ENCODE results near the gene DDX10.
A peak's percentile ranks its signal among the peaks of the same experiment; 100 is the strongest.

Gene DDX10

DNA sequence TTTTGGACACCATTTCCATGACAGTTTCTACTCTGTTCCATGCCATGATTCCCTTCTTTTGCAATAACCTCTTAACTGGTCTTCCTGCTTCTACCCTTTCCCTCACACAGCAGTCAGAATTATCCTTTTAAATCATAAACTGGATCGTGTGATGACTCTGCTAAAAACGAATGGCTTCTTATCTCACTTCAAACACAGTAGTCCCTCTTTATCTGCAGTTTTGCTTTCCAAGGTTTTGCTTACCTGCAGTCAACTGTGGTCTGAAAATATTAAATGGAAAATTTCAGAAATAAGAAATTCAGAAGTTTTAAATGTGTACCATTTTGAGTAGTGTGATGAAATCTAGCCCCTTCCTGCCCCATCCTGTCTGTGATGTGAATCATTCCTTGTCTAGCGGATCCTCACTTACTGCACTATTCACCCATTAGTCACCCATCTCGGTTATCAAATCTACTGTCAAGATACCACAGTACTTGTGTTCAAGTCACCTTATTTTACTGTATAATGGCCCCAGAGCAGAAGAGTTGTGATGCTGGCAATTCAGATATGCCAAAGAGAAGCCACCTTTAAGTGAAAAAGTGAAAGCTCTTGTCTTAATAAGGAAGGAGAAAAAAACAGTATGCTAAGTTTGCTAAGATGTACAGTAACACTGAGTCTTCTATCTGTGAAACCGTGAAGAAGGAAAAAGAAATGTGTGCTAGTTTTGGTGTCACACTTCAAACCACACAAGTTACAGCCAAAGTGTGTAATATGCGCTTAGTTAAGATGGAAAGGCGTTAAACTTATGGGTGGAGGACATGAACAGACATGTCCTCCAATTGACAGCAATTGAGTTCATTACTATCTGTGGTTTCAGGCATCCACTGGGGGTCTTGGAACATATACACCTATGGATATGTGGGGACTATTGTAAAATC is 283.0 kb downstream of the DDX10 start:
- DNase-seq = no peak

DNA sequence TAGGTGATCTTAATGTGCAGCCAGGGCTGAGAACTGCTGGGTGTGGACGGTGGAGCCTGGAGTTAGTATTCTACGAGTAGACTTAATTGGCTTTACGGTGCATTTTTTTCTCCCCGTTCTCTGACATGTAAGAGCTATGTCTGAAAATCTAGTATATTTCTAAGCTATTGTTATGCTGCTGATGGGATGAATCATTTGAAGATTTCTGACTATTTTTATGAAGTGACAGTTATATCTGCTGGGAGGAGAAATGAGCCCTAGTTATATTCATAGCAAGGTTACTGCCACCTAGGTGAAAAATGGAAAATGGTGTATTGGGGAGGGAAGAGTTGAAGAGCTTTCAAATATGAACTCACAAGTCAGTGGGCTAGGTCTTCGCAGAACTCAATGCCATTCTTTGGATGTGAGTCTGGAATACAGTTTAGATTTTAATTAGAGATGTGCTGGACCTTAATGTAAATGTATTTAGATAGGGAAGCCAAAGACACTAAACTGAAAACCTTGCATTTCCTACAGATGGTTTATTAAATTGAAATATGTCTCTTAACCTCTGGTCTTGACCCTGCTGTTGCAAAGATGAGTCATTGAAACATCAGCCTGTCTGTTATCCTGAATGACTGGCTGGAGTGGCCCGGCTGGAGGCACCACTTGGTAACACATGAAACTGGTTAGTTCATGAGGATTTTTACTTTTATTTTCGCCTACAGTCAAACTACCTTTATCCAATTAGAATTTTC is 293.7 kb downstream of the DDX10 start:
- DNase-seq = peak; percentile 18

DNA sequence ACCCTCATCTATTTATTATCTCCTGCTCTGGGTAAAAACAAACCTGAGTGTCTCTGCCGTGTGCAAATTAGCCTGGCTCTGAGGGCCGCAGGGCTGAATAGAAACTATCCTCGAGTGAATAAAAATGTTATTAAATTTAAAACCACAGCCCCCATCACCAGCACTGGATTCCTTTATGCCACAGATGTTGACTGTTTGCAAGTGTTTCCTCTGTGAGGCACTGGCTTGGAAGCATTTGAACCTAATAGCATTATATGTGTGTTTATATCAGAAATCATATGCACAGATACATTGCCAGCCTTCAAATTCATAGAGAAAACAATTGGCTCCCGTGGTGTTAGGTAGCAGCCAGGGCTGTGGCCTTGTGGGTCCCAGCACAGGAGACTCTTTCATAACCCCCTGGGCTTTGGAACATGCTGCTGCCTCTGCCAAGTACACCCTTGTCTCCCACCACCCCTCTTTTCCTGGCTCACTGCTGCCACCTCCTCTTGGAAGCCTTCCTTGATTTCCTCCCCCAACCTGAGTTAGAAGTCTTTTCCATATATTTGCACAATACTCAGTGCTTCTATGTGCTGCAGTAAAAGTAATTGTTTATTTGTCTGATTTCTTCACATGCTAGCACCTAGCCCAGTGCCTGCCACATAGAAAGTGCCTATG is 294.4 kb downstream of the DDX10 start:
- no peak for DNase-seq

DNA sequence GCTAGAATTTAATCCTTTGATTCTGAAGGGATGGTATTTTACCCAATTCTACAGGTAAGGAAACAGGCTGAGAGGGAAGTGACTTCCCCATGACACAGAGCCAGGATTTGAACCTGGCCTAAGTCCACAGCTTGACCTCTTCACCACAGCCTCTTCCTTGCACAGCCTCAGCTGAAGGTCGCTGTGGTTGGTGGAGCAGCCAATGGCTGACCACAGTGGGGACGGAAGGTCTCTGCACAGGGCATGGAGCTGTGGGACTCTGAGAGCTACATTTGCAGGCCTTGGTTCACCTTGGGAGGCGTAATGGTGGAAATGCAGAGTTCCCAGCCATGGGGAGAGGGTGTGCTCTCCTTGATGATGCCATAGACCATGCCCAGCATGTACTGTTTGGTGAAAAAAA is 295.0 kb downstream of the DDX10 start:
- no peak for DNase-seq

DNA sequence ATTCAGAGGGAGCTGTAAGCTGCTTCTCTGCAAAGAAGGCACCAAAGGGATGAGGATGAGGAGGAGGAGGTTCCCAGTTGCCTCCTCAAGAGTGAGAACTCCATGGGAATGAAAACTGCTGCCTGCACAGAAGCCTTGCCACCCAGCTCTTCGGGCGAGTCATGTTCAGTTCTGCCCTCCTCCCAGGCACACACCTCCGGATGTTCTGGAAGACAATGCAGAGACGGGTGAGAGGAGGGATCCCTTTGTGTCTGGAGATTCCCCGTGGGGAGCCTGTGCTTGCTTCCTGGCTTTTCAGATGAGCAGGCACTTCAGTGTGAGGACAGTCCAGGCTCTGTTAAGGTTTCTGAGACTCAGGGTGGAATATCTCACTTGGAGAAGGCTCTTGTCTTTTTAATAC is 295.6 kb downstream of the DDX10 start:
- DNase-seq = no peak

DNA sequence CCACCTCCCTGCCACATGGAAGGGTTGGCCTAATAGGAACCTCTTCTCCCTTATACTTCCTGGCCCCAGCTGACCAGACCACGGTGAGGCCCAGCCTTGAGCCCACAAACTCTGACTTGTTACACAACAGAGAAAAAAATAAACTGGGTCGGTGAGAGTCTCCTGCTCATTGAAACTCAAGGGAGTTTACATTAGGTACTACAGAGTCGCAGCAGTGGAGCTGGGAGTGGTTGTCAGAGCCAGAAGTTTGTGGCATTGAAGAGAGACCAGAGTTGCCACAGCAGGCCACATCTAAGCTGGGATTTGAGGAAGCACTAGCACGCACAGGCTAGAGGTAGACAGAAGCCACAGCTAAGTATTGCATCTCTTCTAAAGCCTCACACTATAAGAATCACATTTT is 296.2 kb downstream of the DDX10 start:
- DNase-seq = no peak

DNA sequence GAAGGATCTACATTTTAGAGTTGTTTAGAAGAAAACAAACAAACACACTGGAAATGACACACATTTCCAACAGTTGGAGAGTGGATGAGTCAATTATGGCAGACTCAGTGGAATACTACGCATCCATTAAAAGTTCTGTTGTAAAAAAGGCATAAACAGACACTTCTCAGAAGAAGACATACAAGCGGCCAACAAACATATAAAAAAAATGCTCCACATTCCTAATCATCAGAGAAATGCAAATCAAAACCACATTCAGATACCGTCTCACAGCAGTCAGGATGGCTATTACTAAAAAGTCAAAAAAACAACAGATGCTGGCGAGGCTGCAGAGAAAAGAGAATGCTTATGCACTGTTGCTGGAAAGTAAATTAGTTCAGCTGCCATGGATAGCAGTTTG is 298.2 kb downstream of the DDX10 start:
- DNase-seq = no peak

DNA sequence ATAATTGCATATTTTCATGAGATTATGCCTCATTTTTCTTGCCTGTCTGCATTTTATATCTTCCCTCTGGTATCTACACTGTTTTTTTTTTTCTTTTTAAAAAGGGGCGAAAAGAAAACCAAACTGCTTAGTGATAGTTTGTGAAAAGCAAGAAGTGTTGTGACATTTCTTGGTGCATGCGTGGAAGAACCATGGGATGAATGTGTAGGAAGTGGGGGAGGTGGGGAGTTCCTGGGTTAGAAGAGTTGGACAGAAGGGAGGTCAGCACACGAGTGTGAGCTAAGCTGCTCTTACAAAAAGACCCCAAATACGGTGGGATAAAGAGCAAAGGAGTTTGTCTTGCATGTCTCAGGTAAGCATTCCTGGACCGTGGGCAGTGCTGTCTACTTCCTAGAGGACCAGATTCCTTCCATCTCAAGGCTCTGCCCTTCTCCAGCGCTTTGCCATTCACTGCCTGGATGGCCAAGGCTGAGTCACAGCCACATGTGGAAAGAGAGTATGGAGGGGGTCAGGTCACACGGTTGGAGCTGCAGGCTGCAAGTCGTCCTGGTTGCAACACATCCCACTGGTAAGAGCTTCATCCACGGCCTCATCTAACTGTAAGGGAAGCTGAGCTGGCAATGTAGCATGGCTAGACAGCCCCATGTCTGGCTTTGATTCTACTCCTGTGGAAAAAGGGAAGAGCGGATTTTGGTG is 300.6 kb downstream of the DDX10 start:
- DNase-seq = no peak

DNA sequence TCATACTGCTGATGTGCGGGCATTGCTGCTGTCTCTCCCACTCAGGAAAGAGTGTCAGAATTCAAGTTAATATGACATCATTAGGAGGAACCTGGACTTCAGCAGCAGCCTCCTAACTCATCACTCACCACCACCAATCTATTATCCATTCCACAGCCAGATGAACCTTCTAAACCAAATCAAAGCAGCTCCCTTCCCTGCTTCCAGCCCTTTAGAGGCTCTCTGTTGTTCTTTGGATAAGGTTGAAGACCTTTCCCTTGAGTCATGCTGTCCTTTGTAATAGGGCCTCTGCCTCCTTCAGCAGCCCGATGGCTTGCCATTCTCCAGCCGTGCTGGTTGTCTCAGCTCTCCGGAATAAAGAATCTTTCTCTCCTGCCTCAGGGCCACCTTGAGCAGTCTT is 301.3 kb downstream of the DDX10 start:
- no peak for DNase-seq

DNA sequence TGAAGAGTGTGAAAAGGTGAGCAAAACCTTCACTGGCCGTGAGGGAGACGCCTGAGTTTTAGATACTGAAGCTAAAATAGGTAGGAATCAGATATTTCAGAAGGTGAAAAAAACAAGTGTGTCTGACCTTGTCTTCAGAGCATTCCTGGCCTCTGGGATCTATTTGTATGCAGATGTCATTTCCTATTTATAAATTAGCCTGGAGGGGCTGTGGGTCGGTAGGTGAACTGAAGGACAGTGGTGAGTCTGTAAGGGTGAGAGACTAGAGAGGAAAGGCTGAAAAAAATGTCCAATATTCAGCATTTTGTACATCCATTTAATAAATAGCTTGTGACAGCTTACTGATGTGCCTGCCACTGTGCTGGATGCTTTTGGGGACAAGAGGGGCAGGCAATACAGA is 302.1 kb downstream of the DDX10 start:
- DNase-seq = no peak

DNA sequence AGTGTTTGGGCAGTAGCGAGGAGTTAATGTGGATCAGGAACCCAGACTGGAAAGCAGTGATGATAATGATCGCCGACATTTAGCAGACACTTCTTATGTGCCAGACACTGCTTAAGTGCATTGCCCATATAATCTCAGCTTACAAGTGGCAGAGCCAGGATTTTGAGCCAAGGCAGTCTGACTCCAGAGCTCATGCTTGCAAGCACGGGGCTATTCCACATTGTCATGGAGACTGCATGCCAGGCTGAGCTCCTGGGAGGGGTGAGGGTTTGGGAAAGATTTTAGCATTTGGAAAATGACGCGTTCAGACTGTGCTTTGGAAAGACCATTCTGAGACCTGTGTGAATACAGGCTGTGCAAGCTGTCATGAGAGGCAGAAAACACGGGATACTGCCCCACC is 302.7 kb downstream of the DDX10 start:
- peak; percentile 57 for DNase-seq

DNA sequence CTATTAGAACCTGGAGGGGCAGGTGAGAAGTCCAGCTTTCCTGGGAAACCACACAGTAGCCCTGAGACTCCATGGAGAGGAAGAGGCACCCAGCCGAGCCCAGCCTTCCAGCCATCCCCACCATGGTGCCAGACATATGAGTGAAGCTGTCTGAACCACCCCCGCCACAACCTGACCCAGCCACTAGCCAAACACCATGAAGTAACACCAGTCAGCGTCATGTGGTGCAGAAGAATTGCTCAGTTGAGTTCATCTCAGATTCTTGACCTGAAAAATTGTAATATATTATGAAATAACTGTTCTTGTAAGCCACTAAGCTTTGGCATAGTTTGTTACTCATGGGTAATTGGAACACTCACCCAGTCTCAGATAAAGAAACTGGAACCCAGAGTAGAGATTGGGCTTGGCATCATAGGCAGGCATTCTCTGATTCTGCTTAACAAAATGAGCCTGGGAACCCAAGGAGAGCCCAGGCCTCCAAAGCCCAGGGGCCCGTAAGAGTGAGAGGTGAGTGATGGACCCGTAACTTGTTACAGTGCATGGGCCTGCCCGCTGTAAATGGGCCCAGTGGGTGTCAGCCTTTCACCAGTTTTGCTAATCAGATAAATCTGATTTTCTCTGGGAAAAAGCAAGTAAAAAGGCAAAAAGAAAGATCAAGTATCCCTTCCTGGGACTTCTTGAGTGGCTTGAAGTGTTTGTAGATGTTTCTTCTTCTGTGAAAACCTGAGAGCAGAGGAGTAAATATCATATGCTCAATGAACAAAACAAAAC is 305.5 kb downstream of the DDX10 start:
- no peak for DNase-seq

DNA sequence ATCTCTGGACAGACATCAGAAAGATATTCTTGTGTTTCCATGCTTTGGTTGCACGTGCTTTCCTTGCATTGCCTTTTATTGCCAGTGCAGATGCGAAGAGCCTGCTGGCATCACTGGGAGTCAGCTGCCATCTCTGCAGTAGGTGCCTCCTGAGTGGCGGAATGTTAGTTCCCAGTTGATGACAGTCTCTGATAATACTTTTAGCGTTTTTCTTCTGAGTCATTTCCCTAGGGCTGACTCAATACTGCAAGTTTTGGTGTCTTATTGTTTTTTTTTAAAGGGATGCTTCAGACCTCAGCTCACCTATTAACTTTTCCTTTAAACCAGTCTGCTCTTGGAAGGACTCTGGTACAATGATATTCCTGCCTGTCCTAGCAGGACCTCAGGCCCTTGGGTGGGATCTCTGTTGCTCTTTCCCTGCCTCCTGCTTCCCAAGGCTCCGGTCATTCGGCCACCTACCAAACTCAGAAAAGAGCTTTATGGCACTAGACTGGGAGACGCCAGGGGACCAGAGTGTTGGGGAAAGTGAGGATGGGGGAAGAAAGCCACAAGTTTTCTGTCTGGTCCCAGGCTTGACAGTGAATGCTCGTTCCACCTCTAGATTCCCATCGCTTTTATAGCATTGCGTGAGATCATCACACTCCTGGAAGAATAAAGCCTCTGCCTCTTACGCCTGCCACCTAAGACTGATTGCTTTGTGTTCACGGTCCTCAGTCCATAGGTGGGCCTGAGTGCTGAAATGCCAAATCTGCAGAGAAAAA is 308.7 kb downstream of the DDX10 start:
- DNase-seq = no peak

DNA sequence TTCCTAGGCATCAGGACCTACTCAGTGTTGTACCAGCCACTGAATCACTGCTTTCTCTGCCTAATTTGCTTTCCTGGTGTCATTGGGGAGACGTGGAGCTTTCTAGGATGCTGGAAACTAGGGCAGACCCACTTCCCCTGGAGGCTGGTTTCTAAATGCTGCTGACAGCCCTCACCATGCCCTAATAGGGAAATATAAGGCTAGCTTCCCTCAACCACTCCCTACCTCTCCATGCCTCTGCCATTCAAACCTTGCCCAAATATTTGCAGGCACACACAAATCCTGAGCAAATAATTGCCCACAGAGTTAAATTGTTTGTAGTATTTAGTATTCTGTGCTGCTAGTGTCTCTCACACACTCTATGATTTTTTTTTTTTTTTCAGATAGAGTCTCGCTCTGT is 310.2 kb downstream of the DDX10 start:
- no peak for DNase-seq

DNA sequence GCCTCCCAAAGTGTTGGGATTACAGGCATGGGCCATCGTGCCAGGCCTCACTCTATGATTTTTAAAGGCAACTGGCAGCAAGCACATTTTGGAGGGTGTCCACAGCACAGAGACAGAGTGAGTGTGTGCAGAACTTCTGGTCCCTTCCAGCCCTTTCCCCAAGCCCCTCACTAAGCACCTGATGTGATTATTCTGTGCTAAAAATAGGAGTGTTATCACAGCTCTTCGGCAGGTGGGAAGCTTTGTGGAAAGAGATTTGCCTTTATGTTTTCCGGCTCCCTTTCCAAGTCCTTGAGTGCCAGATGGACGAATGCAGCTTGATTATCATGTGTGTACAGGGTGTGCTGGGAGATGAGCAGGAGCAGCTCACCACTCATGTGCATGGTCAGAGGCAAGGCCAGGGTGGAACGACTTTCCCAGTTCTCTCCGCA is 310.8 kb downstream of the DDX10 start:
- DNase-seq = peak; percentile 92

DNA sequence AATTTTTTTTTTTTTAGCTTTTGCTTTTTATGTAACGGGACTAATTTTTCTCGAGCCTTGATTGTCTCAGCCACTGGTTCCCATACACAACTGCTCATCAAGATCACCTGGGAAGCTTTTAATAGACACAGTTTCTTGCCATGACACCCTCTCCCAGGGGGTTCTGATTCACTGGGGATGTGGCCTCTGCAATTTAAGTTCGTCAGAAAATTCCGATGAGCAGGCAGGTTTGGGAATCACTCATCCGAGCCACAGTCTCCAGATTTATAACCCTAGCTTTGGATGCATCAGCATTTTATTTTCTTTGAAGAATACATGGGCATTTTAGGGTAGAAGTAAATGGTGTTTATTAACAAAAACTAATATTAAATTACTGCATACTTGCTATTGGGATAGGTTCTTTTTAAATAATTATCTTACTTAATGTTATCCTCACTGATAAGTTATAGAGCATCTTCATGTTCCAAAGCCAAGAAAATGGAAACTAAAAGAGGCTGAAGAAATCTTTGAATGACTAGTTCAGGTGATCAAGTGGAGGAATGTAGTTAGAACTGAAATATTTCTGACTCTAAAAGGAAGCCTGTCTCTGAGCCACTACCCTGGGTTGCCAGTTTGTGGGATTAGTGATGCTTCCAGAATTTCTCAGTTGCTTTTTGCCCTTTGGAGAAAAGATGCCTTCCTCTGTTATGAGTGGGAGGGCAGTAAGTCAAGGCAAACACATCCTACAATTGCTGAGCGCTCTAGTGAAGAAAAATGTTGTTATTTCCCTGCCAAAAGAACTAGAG is 319.0 kb downstream of the DDX10 start:
- DNase-seq = no peak

DNA sequence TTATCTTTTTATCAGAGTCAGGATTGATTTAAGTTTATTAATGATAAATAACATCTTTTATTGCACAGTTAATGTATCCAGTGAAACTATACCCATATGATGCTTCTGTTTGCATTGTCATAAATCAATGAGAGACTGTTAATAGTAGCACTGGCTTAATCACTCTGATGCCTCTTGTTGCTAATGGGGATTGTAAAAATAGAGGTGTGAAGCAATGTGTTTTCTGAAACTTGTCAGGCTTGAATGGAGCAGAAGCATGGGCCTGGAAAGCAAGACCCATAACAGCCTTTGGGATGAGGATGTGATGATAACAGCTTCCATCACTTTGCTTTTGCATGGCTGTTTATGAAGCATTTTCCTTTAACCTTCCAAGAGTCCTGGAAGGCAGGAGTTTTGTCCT is 319.7 kb downstream of the DDX10 start:
- no peak for DNase-seq

DNA sequence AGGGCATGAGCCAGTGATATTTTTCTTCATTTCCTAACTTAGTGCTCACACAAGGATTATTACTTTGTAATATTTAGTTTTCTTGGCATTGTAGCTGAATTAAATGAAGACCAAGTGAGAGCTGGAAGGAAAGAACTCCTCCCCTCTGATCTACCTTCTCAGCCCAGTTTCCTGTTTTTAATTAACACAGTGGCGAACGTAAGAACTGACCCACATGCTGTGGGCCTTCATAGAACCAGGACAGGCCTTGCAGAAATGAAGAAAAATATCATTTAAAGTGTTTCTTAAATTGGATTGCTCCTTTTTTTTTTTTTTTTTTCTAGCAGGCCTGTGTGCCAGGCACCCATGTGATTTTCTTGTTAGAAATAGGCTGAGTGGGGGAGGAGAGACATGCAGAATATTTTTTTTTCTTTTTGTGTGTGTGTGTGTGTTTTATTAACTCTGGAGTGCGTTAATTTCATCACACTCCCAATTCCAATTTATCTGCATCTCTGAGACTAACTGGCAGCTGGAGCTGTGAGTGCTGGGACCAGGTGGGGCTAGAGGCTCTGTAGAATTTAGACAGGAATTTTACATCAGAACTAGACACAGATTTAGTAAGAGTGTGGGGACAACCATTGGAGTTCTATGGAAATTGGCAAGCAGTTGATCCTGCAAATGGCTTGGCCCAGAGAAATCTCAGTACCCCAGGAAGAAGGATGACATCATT is 320.5 kb downstream of the DDX10 start:
- no peak for DNase-seq

DNA sequence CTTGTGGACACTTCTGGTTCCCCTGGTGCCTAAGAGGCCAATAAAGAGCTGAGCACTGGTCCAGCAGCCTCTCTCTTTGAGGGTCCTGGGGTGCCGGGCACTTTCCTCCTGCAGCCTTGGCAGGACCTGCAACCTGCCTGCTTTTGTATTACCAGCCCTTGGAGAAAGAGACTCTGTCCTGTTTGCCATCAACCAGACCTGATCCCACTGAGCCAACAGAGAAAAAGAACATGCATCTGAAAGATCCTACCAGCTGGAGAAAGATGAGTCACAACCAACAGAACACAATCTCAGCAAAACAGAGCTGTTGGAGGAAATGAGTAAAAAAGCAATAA is 321.0 kb downstream of the DDX10 start:
- DNase-seq = no peak

All from NCI-H82 (cell line).